ENCODE results near the gene ROBO1.
A peak's percentile ranks its signal among the peaks of the same experiment; 100 is the strongest.

ROBO1 gene

GRCh38 chr3:79478620-79479019 lies 289.2 kb downstream of the ROBO1 start:
- DNase-seq (ENCODE audit: low read depth), result no peak
- TF ChIP-seq CTCF (conservative IDR thresholded peaks at IDR 0.05; ENCODE audit: low read depth, low read length), result no peak
- no peak overlapping the region for H3K4me3 ChIP-seq (ENCODE audit: low read depth, low read length)

- DNase-seq (ENCODE audit: low read depth), result no peak
- TF ChIP-seq CTCF (conservative IDR thresholded peaks at IDR 0.05; ENCODE audit: low read depth, low read length), result no peak
- no peak overlapping the region for H3K4me3 ChIP-seq (ENCODE audit: low read depth, low read length)
These were observed 290.6 kb downstream of the ROBO1 start for GRCh38 chr3:79477242-79477641.

DNA sequence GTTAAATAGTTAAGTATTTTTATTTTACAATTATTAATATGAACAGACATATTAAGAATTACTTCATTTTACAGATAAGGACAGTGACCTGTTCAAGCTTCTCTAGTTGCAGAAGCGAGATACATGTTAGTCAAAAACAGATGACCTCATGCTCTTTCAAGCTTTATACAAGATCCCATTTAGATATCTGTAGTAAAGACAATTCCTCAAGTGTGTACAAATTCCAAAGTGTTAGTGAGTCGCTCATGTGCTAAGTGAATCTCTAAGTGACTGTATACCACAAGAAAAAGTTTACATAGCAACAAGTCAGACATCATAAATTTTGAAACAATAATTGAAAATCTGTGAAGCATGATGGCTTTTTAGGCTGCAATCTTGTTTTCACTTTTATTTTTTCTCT lies 293.8 kb downstream of the ROBO1 start:
- no peak for TF ChIP-seq CTCF (conservative IDR thresholded peaks at IDR 0.05; ENCODE audit: low read depth, low read length)
- no peak overlapping the region for H3K4me3 ChIP-seq (ENCODE audit: low read depth, low read length)
- DNase-seq (ENCODE audit: low read depth), result peak; percentile 14

DNA sequence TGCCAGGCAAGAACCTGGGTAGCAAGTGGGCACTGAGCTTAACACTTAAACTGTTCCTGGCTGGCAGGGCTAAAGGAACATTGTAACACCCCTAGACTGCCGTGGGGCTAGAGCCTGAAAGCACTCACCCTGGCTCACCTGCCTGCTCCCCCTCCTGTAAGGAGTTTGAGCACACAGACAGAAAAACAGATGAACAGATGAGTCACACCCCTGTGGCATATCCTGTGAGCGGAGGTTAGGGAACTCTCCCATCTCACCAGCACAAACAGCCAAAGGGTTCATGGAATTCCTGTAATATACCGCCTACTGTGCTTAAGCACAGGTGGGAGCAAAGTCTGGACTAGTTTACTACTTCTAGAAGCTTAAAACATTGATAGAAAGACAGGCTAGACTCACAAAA lies 300.1 kb downstream of the ROBO1 start:
- DNase-seq (ENCODE audit: low read depth), result peak; percentile 51
- no peak overlapping the region for H3K4me3 ChIP-seq (ENCODE audit: low read depth, low read length)
- TF ChIP-seq CTCF (conservative IDR thresholded peaks at IDR 0.05; ENCODE audit: low read depth, low read length), result no peak

DNA sequence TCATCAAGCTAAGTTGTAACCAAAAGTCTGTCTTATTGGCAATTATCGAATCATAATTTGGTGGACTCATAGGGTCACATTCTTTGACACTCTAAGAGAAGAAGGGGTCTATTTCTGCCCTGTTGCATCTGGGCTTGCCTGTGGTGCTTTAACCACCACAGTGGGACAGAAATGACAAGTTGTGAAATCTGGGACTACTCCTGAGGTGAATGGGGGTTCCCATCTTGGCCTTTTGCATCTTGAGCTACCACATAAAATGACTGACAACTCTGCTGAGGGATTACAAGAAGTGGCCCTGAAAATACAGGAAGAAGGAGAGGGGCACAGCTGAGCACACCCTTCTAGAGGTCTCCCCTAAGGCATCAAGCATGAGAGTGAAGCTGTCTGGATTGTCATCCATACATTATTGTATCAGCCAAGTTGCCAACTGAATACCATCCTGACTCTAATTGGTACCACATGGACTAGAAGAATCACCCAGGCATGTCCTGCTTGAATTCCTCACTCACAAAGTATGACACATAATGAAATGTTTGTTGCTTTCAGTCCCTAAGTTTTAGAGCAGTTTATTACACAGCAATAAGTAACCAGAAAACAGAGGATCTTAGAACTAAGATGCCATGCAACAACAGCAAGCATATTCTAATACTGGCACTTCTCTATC lies 306.5 kb downstream of the ROBO1 start:
- no peak for TF ChIP-seq CTCF (conservative IDR thresholded peaks at IDR 0.05; ENCODE audit: low read depth, low read length)
- no peak overlapping the region for H3K4me3 ChIP-seq (ENCODE audit: low read depth, low read length)
- no peak for DNase-seq (ENCODE audit: low read depth)

GRCh38 chr3:79453600-79453999 lies 314.2 kb downstream of the ROBO1 start:
- no peak for DNase-seq (ENCODE audit: low read depth)
- no peak for TF ChIP-seq CTCF (conservative IDR thresholded peaks at IDR 0.05; ENCODE audit: low read depth, low read length)
- no peak overlapping the region for H3K4me3 ChIP-seq (ENCODE audit: low read depth, low read length)

GRCh38 chr3:79436387-79436786 lies 331.4 kb downstream of the ROBO1 start:
- TF ChIP-seq CTCF (conservative IDR thresholded peaks at IDR 0.05; ENCODE audit: low read depth, low read length), result no peak
- no peak overlapping the region for H3K4me3 ChIP-seq (ENCODE audit: low read depth, low read length)
- peak; percentile 31 for DNase-seq (ENCODE audit: low read depth)
